Breast epithelium (tissue), 3 donors: ENCODE results near the gene ERV3-1.
"Not testable (repeated sequence)": the region's sequence is repeated elsewhere in the genome, so short reads cannot be mapped to it uniquely, and the experiment has no call there.

Source experiments
- POLR2A ChIP-seq: fragments of 450-650 bp; IDR thresholded peaks from one replicate; pipeline ENCODE4 v1.6.1; 2016; ENCODE audit warnings: antibody characterized with exemption, mild to moderate bottlenecking, moderate library complexity
- POLR2AphosphoS5 ChIP-seq, 3 donors: sonication (generic); formaldehyde crosslinking; IDR thresholded peaks; one replicate each; pipeline ENCODE4 v1.6.1; 2017; ENCODE audit warnings: antibody characterized with exemption in 3 of 3
- TF ChIP-seq, protein P1 (sequence below), 3 donors: fragments of 450-650 bp; IDR thresholded peaks; one replicate each; pipeline ENCODE4 v1.5.1; 2016 to 2017; ENCODE audit warnings: antibody characterized with exemption in 3 of 3, mild to moderate bottlenecking in 3 of 3, moderate library complexity in 3 of 3

DNA sequence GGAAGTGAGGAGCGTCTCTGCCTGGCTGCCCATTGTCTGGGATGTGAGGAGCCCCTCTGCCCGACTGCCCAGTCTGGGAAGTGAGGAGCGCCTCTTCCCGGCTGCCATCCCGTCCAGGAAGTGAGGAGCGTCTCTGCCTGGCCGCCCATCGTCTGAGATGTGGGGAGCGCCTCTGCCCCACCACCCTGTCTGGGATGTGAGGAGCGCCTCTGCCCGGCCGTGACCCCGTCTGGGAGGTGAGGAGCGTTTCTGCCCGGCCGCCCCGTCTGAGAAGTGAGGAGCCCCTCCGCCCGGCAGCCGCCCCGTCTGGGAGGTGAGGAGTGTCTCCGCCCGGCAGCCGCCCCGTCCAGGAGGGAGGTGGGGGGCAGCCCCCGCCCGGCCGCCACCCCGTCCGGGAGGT lies 26.9 kb upstream of the ERV3-1 start:
- TF ChIP-seq, protein P1, sequence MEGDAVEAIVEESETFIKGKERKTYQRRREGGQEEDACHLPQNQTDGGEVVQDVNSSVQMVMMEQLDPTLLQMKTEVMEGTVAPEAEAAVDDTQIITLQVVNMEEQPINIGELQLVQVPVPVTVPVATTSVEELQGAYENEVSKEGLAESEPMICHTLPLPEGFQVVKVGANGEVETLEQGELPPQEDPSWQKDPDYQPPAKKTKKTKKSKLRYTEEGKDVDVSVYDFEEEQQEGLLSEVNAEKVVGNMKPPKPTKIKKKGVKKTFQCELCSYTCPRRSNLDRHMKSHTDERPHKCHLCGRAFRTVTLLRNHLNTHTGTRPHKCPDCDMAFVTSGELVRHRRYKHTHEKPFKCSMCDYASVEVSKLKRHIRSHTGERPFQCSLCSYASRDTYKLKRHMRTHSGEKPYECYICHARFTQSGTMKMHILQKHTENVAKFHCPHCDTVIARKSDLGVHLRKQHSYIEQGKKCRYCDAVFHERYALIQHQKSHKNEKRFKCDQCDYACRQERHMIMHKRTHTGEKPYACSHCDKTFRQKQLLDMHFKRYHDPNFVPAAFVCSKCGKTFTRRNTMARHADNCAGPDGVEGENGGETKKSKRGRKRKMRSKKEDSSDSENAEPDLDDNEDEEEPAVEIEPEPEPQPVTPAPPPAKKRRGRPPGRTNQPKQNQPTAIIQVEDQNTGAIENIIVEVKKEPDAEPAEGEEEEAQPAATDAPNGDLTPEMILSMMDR (IDR thresholded peaks at IDR 0.05) = not testable (repeated sequence)
- not testable (repeated sequence) for TF ChIP-seq POLR2A; POLR2AphosphoS5 (IDR thresholded peaks at IDR 0.05)
